HepG2 (cell line): Measurements from ENCODE around the gene IKZF2. TPM values are rescaled to one million over a fixed set of nuclear protein-coding genes. Genes with fewer than 3 reads are reported as not detected.

Source experiments
- ATAC-seq: fragments of 200-7000 bp; cut with Tn5 transposase; 3 replicates; pipeline ENCODE4 v1.9.1; 2020; ENCODE audit warnings: mild to moderate bottlenecking, moderate library complexity
- BruUV-seq: library from RNA; stranded (reverse); fragments of 400-500 nt; replicated peaks from 2 replicates; lab custom pipeline; 2021; lab: Mats Ljungman, UMichigan
- CTCF ChIA-PET: fragments of 300-600 bp; formaldehyde crosslinking; extraction: SDS; loops from one replicate; lab custom pipeline; 2021; ENCODE audit warnings: low total read pairs, inconsistent platforms, low intra/inter-chr PET ratio; lab: Yijun Ruan, JAX
- POLR2A ChIA-PET: fragments of 350-600 bp; sonication (Branson Sonifier 250); formaldehyde crosslinking; loops from one replicate; lab custom pipeline; 2020; ENCODE audit warnings: antibody characterized with exemption, inconsistent platforms; lab: Yijun Ruan, JAX
- DNase-seq: peaks from one replicate; pipeline ENCODE4 v3.0.0-alpha.2; 2015; ENCODE audit warnings: low spot score
- FAIRE-seq: peaks from 3 replicates; lab custom pipeline; 2011; peaks lifted over from hg19 to GRCh38; lab: Jason Lieb, UNC
- H2AFZ ChIP-seq: one replicate; pipeline ENCODE4 v1.6.1; 2011; ENCODE audit warnings: low read length, inconsistent platforms
- H3K27ac ChIP-seq: fragments of 300-600 bp; 3 replicates; pipeline ENCODE4 v1.8.0; 2011; ENCODE audit warnings: mixed run types, mild to moderate bottlenecking, mixed read lengths, low read length, inconsistent platforms; ENCODE audit not compliant: insufficient read depth; ENCODE audit errors: extremely low read length
- H3K27me3 ChIP-seq, 2 experiments: fragments of 200-600 bp in 1 of 2; 2 replicates in 1 of 2; 3 replicates in 1 of 2; pipeline versions ENCODE4 v1.6.0 to v1.8.0; 2011; ENCODE audit warnings: low read length in 2 of 2, mild to moderate bottlenecking in 2 of 2, moderate library complexity in 2 of 2, inconsistent platforms in 1 of 2; ENCODE audit not compliant: insufficient read depth in 2 of 2, control insufficient read depth in 1 of 2
- H3K36me3 ChIP-seq, 2 experiments: fragments of 200-600 bp in 1 of 2; replicated peaks in 1 of 2; 2 replicates in 1 of 2; 3 replicates in 1 of 2; pipeline versions ENCODE4 v1.5.1 to v1.8.0; 2011; ENCODE audit warnings: low read length in 2 of 2, inconsistent platforms in 1 of 2; ENCODE audit not compliant: insufficient read depth in 2 of 2, control insufficient read depth in 1 of 2
- H3K4me1 ChIP-seq: 2 replicates; pipeline ENCODE4 v1.5.1; 2012; ENCODE audit warnings: low read length, inconsistent platforms; ENCODE audit not compliant: insufficient read depth
- H3K4me2 ChIP-seq: 2 replicates; pipeline ENCODE4 v1.6.0; 2011; ENCODE audit warnings: low read depth, low read length, inconsistent platforms
- H3K4me3 ChIP-seq, 3 experiments: fragments of 200-600 bp in 1 of 3; sonication (generic), shearing (Covaris generic) in 1 of 3; replicated peaks in 1 of 3; 2 replicates each; pipeline ENCODE4 v1.5.1; 2011 to 2016; ENCODE audit warnings: low read length in 3 of 3, inconsistent platforms in 2 of 3, low read depth in 2 of 3, mild to moderate bottlenecking in 2 of 3, control low read depth in 1 of 3, mixed read lengths in 1 of 3; ENCODE audit not compliant: insufficient read depth in 1 of 3
- H3K79me2 ChIP-seq: one replicate; pipeline ENCODE4 v1.6.1; 2011; ENCODE audit warnings: low read length, inconsistent platforms; ENCODE audit not compliant: insufficient read depth
- H3K9ac ChIP-seq: 2 replicates; pipeline ENCODE4 v1.6.0; 2011; ENCODE audit warnings: mild to moderate bottlenecking, low read depth, low read length, inconsistent platforms; ENCODE audit not compliant: insufficient read depth
- H3K9me3 ChIP-seq: 2 replicates; pipeline ENCODE4 v1.5.1; 2012; ENCODE audit warnings: mild to moderate bottlenecking, low read length
- H4K20me1 ChIP-seq: 2 replicates; pipeline ENCODE4 v1.6.0; 2011; ENCODE audit warnings: inconsistent platforms, mild to moderate bottlenecking, low read length, moderate library complexity; ENCODE audit not compliant: insufficient read depth
- ATF1 ChIP-seq: IDR thresholded peaks from 2 replicates; pipeline ENCODE4 v1.6.1; 2016; ENCODE audit warnings: mild to moderate bottlenecking, control low read depth
- GLMP ChIP-seq: sonication (generic); formaldehyde crosslinking; IDR thresholded peaks from 2 replicates; pipeline ENCODE4 v1.9.0; 2021; ENCODE audit warnings: missing genetic modification reagents, mild to moderate bottlenecking, borderline replicate concordance
- HOXA9 ChIP-seq: sonication (generic); formaldehyde crosslinking; IDR thresholded peaks from 2 replicates; pipeline ENCODE4 v1.8.1; 2022; ENCODE audit warnings: missing genetic modification reagents, mild to moderate bottlenecking, moderate library complexity, borderline replicate concordance
- JDP2 ChIP-seq: sonication (generic); formaldehyde crosslinking; IDR thresholded peaks from 2 replicates; pipeline ENCODE4 v1.8.1; 2022; ENCODE audit warnings: missing genetic modification reagents, borderline replicate concordance
- MEIS2 ChIP-seq: sonication (generic); formaldehyde crosslinking; IDR thresholded peaks from 2 replicates; pipeline ENCODE4 v1.9.0; 2021; ENCODE audit warnings: mild to moderate bottlenecking, missing genetic modification reagents
- MTF1 ChIP-seq: sonication (generic); formaldehyde crosslinking; IDR thresholded peaks from 2 replicates; pipeline ENCODE4 v1.5.0; 2020; ENCODE audit warnings: missing genetic modification reagents
- PREB ChIP-seq: sonication (generic); formaldehyde crosslinking; IDR thresholded peaks from 2 replicates; pipeline ENCODE4 v1.4.0; 2020; ENCODE audit warnings: missing genetic modification reagents
- RBAK ChIP-seq: sonication (generic); formaldehyde crosslinking; IDR thresholded peaks from 2 replicates; pipeline ENCODE4 v1.5.1; 2020; ENCODE audit warnings: mild to moderate bottlenecking, missing genetic modification reagents
- SOX13 ChIP-seq, 3 experiments: fragments of 450-650 bp in 1 of 3; sonication (generic) in 1 of 3; formaldehyde crosslinking in 1 of 3; IDR thresholded peaks in 2 of 3; conservative IDR thresholded peaks in 1 of 3; 2 replicates each; pipeline versions ENCODE4 v1.5.0 to v1.6.1; 2016 to 2020; ENCODE audit warnings: antibody characterized with exemption in 1 of 3, mild to moderate bottlenecking in 1 of 3, missing compliant biosample characterization in 1 of 3, missing genetic modification reagents in 1 of 3, moderate library complexity in 1 of 3
- TBX2 ChIP-seq: sonication (generic); formaldehyde crosslinking; IDR thresholded peaks from 2 replicates; pipeline ENCODE4 v1.5.0; 2020; ENCODE audit warnings: missing genetic modification reagents, mild to moderate bottlenecking, borderline replicate concordance
- TFE3 ChIP-seq: IDR thresholded peaks from 2 replicates; pipeline ENCODE4 v1.6.1; 2016
- ZBTB26 ChIP-seq: IDR thresholded peaks from 2 replicates; pipeline ENCODE4 v1.6.1; 2016; ENCODE audit warnings: missing compliant biosample characterization, missing genetic modification reagents, borderline replicate concordance
- ZBTB7A ChIP-seq: sonication (generic); formaldehyde crosslinking; IDR thresholded peaks from 2 replicates; pipeline ENCODE4 v1.8.0; 2022; ENCODE audit warnings: mild to moderate bottlenecking, missing genetic modification reagents
- ZFP36L2 ChIP-seq: sonication (generic); formaldehyde crosslinking; IDR thresholded peaks from 2 replicates; pipeline ENCODE4 v1.4.0; 2020; ENCODE audit warnings: missing genetic modification reagents
- ZNF276 ChIP-seq: sonication (generic); formaldehyde crosslinking; IDR thresholded peaks from 2 replicates; pipeline ENCODE4 v1.4.0; 2020; ENCODE audit warnings: mild to moderate bottlenecking, low read depth, missing genetic modification reagents
- ZNF562 ChIP-seq: sonication (generic); formaldehyde crosslinking; IDR thresholded peaks from 2 replicates; pipeline ENCODE4 v1.8.0; 2022; ENCODE audit warnings: missing genetic modification reagents, borderline replicate concordance
- ZNF773 ChIP-seq: sonication (generic); formaldehyde crosslinking; IDR thresholded peaks from 2 replicates; pipeline ENCODE4 v1.4.0; 2020; ENCODE audit warnings: missing genetic modification reagents, borderline replicate concordance
- ZSCAN25 ChIP-seq: sonication (generic); formaldehyde crosslinking; IDR thresholded peaks from 2 replicates; pipeline ENCODE4 v1.8.0; 2022; ENCODE audit warnings: mild to moderate bottlenecking, missing genetic modification reagents
- WGBS: methylation state at CpG from one replicate; pipeline ENCODE4 v1.1.6; 2017; ENCODE audit warnings: low lambda C conversion rate; 5-methylcytosine and 5-hydroxymethylcytosine counted together
- in situ Hi-C: cut with HindIII; loops from 2 replicates; pipeline ENCODE4 v1.10.0; 2017; ENCODE audit warnings: low pct_unique_long_range_greater_than_20kb; ENCODE audit not compliant: extremely low pct_ligation_motif_present
- intact Hi-C: fragments of 100-400 bp; cut with micrococcal nuclease; formaldehyde crosslinking; loops from one replicate; pipeline ENCODE4 v1.10.0; 2022; ENCODE audit not compliant: unreplicated experiment
- polyA plus RNA-seq, 8 experiments: library from polyadenylated mRNA; depleted of rRNA in 3 of 8; stranded (reverse) in 7 of 8; unstranded in 1 of 8; fragments of >200 nt; fragmentation: Illumina TruSeq in 4 of 8; extraction: Trizol in 4 of 8; gene quantifications; 2 replicates each; pipeline versions ENCODE4 v1.2.1 to v1.2.3, GENCODE V29; 2011 to 2016; ENCODE audit warnings: low read depth in 4 of 8, missing spikeins in 1 of 8, mixed read lengths in 1 of 8; ENCODE audit not compliant: insufficient read depth in 1 of 8
- total RNA-seq, 5 experiments: library from RNA; depleted of rRNA; stranded (reverse); fragments of >200 nt; fragmentation: Illumina TruSeq; extraction: Trizol; gene quantifications; 2 replicates each; pipeline ENCODE4 v1.2.3, GENCODE V29; 2016; ENCODE audit warnings: low read depth in 1 of 5

IKZF2 gene
- total and polyA plus RNA-seq, 2 of the 13 experiments (the other 11 are each of a cell fraction or from before 2014, with no cell fraction given) = 0.18 to 0.86 TPM

- Histone ChIP-seq H3K4me1 (no peaks in the 10 kb centered on the region), H3K79me2 (no peaks in the 10 kb centered on the region), H2AFZ (no peak overlapping the region), H3K9me3 (no peaks in the 10 kb centered on the region), H3K36me3 (no peaks in the 10 kb centered on the region), H3K9ac (no peak overlapping the region), H4K20me1 (no peaks in the 10 kb centered on the region), H3K27ac (no peak overlapping the region), H3K4me3 (no peak overlapping the region), H3K4me2 (no peak overlapping the region), H3K27me3 (no peaks in the 10 kb centered on the region)
- BruUV-seq = no TSS peak
- FAIRE-seq (no peak), ATAC-seq (no peak), DNase-seq (no peak)
- in situ Hi-C loops = no loop called here
- ChIA-PET POLR2A (no interaction called here), CTCF (no interaction called here)
- intact Hi-C loops = no loop called here
- 5% methylated on average over 3 of the region's 3 CpGs for WGBS
- TF ChIP-seq ATF1 (no peak), ZNF276 (CRISPR knock-in tag) (no peak), RBAK (no peak), SOX13 (IDR thresholded peaks at IDR 0.05) (no peak), SOX13 (CRISPR knock-in tag; conservative IDR thresholded peaks at IDR 0.05 in 1 of 2, IDR thresholded peaks at IDR 0.05 in 1 of 2) (no peak), MTF1 (CRISPR knock-in tag) (no peak), TBX2 (CRISPR knock-in tag) (no peak), ZBTB7A (CRISPR knock-in tag) (no peak), GLMP (CRISPR knock-in tag) (no peak), ZNF562 (CRISPR knock-in tag) (no peak), ZSCAN25 (CRISPR knock-in tag) (no peak), PREB (CRISPR knock-in tag) (no peak), ZBTB26 (CRISPR knock-in tag) (no peak), TFE3 (CRISPR knock-in tag) (no peak), ZNF773 (CRISPR knock-in tag) (no peak), MEIS2 (CRISPR knock-in tag) (no peak), HOXA9 (CRISPR knock-in tag) (no peak), ZFP36L2 (no peak), JDP2 (no peak)
These were observed 153.8 kb downstream of the IKZF2 start for GRCh38 chr2:212997526-212998020.
